Stomach (tissue), 4 donors: ENCODE results near the gene SLC4A3.

Source experiments
- CTCF ChIP-seq, 7 experiments: fragments of 450-650 bp in 4 of 7; fragments of 200-600 bp in 3 of 7; sonication (generic) in 3 of 7; IDR thresholded peaks; one replicate each; pipeline ENCODE4 v1.5.1; 2016 to 2019; ENCODE audit warnings: antibody characterized with exemption in 7 of 7, control low read depth in 2 of 7, mild to moderate bottlenecking in 1 of 7
- POLR2A ChIP-seq, 4 donors: fragments of 450-650 bp; IDR thresholded peaks; one replicate each; pipeline ENCODE4 v1.6.1; 2016; ENCODE audit warnings: antibody characterized with exemption in 4 of 4, control low read depth in 2 of 4, mild to moderate bottlenecking in 1 of 4, moderate library complexity in 1 of 4
- POLR2AphosphoS5 ChIP-seq, 3 donors: sonication (generic); formaldehyde crosslinking; IDR thresholded peaks; one replicate each; pipeline ENCODE4 v1.6.1; 2016; ENCODE audit warnings: antibody characterized with exemption in 3 of 3

- TF ChIP-seq CTCF (IDR thresholded peaks at IDR 0.05) (no peak), POLR2A (IDR thresholded peaks at IDR 0.05) (no peak), POLR2AphosphoS5 (IDR thresholded peaks at IDR 0.05) (no peak)
Measured at GRCh38 chr2:219608399-219608964, 18.9 kb upstream of the SLC4A3 start.
